ENCODE measurements around the gene CASD1.

CASD1 gene

DNA sequence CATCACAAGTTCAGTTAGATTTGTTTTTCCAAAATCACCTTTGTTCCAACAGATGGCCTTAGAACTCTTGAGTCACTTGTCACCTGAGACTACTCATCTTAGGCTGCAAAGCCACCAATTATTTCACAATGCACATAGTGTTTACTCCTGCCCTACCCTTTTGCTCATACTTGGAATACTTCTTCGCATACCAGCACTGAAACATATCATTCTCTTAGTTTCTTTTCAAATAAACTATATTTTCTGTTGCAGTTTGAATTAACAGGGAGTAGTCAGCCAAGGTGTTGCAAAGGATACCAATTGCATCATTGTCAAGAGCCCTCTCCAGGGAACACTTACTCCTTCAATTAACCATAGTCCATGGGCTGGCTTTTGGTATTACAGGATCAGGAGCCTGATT lies 71.0 kb downstream of the CASD1 start:
- peak; percentile 44 for DNase-seq (ENCODE audit: low spot score)

DNA sequence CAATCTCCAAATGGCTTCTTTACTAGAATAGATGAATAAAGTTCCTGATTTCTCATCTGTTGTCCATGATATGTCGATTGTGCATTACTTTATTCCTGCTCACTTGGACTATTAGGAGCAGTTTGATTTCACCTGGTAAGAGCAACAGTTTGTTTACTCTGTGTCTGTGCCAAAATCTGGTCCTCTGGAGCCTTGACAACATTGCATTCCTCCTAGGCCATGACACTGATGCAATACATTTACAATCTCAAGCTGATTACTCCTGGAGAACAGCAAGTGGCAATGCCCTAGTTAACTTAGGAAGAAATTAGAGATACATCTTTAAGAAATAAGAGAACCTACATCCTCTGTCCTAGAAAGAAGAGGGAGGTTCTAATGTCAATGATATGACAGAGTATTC lies 74.5 kb downstream of the CASD1 start:
- DNase-seq (ENCODE audit: low spot score), result no peak

DNA sequence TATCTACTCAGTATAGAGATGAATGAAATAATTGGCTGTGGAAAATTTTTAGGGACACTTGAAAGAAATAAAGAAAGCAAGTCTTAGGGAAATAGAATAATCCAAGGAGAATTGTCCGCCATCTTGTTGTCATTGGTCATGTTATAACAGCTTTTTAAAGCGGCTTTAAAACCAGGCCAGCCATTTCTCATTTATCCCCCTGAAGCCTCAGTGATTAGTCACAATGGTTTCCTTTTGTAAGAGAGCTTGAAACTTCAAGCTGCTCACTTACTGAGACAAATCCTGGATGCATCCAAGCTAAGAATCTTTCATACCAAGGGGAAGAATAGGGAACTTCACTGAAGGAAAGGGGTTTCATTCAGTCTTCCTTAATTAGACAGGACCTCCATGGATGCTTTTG lies 78.5 kb downstream of the CASD1 start:
- peak; percentile 10 for DNase-seq (ENCODE audit: low spot score)

DNA sequence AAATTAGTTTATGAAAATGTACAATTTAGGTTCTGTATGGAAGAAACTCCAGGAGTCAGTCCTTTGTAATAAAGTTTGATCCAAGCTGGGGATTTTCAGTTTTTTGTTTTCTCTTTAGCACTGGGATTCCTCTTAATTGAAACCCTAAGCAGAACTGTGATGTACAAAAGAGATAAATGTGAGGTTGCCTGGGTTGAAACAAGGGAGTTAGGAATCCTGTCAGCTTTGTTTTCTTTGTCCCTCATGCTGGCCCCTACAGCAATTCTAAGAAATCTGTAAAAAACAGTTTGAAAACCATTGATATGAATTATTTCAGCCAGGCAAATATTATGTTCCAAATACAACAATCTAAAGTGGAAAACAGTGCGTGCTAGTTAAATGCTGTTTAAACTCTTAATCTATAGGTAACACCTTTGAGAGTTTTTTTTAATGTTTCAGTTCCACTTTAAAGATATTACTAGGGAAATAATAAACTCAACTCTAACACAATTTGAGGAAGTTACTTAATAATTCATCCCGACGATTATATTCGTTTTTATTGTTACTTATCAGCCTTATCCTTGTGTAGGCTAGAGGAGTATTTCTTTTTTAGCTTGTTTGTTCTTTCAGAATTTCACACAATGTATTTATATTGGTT lies 81.0 kb downstream of the CASD1 start:
- DNase-seq (ENCODE audit: low spot score), result no peak

DNA sequence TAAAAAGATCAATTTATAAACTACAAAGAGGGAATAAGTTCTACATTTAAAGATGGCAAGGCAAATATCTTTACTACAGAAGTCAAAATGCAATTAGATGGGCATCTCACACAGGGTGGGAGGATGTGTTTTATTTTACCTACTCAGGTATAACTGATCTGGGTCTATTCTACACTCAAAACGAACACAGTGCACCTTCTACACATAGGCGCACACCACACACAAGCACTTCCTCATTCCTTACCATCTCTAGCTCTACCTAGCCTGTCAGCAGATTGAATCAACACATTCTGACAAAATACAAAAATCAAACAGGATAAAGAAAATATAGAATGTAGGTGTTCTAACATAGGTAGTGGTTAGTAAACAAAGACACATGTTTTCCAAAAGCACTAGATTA lies 81.6 kb downstream of the CASD1 start:
- DNase-seq (ENCODE audit: low spot score), result no peak

DNA sequence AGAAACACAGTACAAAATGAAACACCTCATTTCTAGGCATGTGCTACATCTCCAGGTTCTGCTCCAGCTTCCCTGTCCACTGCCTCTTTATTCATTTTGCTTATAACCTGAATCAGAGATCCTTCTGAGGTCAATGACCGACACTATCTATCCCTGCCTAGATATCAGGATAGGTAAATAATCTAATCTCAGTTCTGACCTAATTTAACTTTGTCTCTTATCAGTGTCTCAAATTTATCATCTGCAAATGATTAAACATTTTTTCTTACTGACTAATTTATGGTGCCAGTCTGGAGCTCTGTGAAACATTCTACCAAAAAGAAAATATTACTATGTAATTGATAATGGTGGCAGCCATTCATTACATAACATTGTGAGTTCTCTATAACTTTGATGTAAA lies 85.3 kb downstream of the CASD1 start:
- no peak for DNase-seq (ENCODE audit: low spot score)

DNA sequence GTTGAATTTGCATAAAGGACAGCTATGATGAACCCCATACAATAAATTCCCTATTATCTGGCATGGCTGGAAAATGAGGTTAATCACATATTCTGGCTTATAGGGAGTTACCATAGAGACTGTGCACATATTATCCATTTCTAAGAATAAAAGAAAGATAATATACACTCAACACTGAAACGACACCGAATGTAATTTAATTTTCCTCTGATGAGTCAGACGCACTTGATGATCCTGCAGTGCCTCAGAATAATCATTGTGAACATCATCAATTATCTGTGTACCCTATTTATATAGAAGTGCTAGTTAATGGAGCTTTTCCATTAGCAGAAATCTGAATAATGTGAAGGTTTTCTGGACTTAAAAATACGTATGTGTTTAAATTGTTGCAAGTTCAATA lies 86.1 kb downstream of the CASD1 start:
- DNase-seq (ENCODE audit: low spot score), result no peak

DNA sequence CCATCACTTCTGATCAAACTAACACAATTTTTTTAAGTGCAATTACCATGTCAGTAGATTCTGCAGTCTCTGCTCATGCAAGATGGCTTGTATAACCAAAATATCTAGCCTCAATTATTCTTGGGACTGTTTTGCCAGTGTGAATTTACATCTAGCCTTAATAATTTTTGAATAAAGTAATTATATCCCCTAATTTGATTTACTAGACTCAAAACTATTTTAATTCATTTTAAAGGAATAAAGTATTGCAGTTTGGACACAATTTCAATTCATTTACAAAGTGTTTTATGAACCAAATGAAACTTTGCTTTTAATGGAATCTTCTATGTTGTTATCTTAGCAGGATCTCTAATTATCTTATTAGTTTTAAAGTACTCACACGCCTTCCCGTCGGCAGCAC lies 90.7 kb downstream of the CASD1 start:
- no peak for DNase-seq (ENCODE audit: low spot score)

DNA sequence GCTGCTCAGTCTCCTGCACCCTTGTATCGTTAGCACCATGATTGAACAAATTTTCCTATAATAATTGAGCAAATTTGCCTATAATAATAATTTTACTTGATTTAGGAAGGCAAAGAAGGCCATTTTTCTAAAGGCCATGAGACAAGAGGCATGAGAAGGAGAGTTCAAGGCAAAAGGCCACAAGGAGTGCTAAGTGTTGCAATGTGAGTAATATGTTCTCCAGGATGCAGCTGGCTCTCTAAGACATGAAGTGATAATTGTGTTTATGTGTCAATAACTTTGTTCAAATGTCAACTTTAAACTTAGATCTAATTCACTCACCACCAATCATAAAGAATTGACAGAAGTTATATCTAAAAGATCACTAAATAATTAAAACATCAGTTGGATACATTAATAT lies 92.6 kb downstream of the CASD1 start:
- DNase-seq (ENCODE audit: low spot score), result no peak

DNA sequence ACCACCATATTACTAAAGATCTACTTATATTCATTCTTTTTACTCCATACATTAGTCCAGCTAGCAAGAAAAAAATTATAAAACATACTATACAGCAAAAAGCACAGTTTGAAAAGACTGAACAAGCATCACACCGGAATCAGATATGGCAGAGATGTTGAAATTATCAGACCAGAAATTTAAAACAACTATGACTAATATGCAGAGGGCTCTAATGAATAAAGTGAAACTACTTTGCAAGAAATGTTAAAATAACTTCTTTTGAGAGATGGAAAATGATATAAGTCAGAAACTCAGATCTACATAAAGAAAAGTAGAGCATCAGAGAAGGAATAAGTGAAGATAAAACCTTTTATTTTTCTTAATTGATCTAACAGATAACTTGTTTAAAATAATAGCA lies 95.4 kb downstream of the CASD1 start:
- DNase-seq (ENCODE audit: low spot score), result no peak
